IPS-NIHi11 (cell line): ENCODE results near the gene POP7.

Source experiments
- DNase-seq: peaks from one replicate; pipeline ENCODE4 v3.0.0; 2012; ENCODE audit warnings: mixed read lengths, low spot score

The POP7 gene

DNA sequence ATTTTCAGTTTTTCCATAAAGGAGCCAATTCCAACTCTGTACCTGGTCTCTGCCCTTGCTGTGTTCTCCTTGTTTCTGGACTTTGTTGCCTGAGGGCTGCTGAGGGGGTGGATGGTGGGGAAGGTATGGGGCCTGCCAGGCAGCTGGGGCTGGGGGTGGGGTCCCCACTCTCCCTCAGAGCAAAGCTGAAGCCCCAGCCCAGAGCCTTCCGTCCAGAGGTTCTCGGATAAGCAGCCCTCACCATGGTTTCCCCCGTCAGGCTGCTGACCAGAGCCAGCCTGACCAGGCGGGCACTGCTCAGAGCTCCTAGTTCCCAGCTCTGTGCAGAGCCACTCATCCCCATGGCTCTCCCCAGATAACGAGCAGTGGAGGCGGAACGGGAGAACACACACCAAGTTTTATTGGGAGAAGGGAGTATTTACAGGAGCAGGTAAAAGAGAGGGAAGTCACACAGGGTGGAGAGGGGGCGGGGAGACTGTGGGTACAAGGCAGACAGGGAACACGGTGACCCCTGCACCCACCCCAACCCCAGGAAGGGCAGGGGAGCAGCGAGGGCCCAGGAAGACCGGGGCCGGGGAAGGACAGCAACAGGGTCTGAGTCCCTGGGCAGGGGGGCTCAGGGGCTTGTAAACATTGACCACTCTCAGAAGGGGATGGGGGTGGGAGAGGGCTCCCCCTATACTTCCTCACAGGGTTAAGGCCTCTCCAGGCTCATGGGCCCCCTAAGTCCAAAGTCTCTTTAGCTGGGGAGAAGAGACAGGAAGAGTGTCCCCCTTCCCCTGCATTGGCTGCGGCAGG is 26.6 kb upstream of the POP7 start:
- DNase-seq: peak; percentile 26

DNA sequence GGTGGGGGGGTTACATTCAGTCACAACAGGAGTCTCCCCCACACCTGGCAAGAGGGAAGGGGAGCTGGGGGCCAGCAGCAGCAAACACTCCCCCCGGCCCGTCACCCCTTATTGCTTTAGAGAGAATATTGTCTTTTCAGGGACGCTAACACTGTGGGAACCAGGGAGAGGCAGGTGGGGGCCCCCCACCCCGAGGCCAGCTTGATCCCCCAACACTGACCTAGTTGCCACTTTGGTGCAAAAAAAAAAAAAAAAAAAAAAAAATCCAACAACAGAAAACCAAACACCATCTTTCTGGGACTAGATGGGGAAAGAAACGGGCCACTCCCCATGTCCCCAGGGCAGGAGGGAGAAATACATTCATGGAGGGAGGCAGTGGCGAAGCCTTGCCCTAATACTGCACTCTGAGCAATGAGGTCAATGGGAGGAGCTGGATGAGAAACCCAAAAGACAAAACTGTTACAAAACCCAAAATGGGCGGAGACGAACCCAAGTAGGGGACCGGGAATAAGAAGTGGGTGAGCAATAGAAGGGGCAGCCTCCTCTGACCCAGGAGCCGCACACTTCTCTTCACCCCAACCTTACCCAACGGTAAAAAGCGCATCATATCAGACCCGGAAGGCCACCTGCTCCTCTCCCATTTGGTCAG is 25.9 kb upstream of the POP7 start:
- DNase-seq: peak; percentile 8

DNA sequence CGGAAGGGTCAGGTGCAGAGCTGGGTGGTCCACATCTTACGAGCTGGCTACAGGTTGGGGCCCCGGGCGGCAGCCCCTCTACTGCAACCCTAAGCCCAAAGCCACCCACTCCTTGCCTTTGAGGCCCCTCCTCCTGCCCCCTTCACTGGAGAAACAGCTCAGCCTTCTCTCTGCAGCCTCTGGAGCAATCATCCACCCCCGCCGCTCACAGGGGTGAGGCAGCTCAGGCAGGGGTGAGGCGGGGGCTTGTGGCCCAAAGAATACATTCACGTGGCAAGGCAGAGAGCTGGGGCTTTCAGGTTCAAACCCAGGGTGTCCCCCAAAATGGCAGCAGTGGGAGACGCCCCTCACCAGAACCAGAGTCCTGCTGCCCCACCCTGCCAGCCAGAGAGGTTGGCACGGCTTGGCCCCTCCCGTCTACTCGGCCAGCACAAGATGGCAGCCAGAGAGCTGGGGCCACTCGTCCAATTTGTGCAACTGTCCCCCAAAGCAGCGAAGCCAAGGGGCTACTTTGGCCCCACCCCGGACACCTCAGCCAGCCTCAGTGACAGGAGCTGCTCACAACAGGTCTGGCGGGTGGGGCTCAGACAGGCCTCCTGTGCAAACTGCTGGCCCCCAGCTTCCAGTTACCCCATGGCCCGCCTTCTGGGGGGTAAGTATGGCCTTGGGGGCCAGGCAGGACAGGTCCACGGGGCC is 25.2 kb upstream of the POP7 start:
- peak; percentile 13 for DNase-seq

DNA sequence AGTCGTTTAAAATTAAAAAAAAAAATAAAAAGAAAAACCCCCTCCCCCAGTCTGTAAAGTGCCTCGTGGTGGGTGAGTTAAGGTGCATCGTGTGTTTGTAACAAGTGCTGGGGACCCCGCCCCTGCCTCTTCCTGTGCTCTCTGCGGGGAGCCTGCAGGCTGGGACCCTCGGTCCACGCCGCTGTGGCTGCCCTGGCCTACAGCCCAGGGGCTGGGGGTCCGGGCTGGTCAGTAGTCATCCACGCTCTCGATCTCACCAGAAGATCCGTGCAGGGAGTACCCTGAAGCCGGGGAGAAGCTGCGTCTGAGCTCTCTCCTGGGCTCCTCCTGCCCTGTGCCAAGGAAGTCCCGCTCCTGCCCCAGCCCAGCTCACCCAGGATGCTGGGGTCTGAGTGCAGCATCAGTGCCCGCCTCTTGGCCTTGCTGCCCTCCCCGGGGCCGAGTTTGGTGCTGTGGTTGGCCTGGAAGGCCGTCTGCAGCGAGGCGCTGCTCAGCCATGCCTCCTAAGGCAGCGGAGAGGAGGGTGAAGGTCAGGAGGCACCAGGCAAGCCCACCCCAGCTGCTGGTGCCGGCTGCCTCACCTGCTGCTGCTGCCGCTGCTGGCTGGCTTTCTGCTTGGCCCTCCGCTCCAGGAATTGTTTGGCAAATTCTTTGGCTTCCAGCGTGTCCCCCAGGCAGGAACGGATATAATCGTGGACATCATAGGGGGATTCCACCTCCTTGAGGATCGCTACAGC is 24.3 kb upstream of the POP7 start:
- peak; percentile 19 for DNase-seq

DNA sequence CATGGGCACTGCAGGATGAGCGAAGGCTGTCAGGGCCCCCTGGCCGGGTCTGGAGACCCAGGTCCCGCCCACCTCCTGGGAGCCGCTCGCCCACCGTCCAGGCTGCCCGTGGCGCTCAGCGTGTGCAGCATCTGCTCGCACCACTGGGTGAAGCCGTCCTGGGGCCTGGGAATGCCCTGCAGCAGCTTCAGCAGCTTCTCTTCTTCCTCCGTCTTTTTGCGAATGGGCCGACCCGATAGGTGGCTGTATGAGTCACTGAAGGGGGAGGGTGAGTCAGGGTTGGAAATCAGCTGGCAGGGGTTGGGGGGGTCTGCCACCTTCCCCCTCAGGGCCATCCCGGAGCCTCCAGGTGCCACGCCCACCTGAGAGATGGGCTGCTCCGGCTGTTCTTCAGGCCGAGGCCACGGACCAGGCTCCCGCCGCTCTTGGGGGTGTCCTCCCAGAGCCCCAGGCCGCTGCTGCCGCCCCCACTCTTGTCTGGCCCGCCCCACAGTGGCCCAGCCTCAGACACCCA is 23.6 kb upstream of the POP7 start:
- peak; percentile 31 for DNase-seq

DNA sequence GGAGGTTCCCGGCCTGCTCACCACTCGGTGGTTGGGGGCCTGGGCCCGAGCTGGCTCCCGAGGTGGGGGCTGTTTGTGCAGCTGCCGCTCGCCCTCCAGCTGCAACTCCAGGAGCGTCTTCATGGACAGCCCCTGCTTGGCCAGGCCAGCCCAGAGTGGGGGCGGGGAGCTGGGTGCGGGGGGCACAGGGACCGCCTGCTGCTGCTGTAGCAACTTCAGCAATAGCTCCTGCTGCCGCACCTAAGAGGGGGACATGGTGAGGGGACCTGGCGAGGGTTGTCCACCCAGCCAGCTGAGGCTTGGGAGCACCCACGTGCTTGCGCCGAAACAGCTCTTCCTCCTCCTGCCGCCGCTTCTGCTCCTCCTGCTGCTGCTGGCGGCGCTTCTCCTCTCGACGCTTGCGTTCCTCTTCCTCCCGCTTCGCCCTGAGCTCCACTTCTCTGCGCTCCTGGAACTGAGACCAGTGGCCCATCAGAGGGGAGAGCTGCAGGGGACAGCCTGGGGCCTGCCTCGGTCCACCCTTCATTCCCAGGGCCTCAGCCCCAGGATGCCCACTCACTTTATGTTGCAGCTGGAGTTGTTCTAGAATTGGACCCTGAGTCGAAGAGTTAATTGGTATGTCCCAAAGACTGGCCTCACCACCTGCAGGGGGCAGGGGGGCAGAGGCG is 22.8 kb upstream of the POP7 start:
- peak; percentile 15 for DNase-seq

DNA sequence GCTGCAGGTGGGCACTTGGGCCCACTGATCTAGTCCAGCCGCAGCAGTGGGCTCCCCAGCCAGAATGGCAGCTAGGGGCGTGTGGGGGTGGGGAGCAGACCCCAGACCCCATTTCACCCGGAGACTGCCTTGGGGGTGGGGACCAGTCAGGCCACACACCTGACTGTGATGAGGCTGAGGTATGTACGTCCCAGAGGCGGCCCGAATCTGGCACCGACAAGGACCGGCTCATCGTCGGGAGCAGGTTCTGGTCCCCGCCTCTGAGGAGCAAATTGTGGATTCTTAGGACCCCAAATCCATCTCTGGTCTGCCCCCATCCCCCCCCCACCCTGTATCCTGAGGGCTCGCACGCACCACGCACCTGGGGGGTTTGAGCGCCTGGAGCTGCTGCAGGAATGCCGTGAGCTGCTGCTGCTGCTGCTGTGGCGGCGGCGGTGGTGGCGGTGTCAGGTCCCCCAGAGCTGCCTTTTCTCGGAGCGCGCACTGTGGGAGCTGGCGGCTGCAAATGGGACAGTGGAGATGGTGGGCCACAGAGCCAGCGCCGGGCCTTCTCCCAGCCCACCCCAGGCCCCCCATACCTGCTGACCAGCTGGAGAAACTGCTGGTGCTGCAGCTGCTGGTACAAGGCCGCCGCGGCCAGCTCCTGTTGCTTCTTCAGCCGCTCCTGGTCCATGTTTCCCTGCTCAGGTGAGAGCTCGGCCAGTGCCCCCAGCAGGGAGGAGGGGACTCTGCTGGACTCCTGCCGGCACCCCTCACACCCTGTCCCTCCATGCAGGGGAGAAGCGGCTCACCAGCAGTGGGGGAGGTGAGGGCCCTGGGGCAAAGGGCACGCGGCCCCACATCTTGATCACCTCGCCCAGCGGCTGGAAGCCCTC is 22.0 kb upstream of the POP7 start:
- DNase-seq: peak; percentile 11

DNA sequence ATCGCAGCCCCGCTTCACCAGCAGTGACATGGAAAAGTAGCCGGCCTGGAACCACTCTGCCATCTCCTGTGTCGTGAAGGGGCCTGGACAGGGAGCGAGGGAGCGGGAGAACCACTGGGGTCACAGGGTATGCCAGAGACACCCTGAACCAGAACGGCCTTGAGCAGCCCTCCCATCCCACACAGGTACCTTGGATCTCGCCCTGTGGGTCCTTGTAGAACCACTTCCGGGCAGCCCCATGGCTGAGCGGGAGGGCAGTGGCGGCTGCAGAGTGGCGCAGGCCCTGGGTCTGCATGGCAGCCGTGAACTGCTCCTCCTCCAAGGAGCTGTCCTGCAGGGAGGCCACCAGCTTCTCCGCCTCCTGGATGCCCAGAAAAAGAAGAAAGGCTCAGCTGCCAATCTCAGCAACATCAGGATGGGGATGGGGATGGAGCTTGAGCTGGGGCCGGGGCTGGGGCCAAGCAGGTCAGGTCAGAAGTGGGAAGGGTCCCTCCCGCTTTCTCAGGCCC is 21.3 kb upstream of the POP7 start:
- DNase-seq: peak; percentile 8

DNA sequence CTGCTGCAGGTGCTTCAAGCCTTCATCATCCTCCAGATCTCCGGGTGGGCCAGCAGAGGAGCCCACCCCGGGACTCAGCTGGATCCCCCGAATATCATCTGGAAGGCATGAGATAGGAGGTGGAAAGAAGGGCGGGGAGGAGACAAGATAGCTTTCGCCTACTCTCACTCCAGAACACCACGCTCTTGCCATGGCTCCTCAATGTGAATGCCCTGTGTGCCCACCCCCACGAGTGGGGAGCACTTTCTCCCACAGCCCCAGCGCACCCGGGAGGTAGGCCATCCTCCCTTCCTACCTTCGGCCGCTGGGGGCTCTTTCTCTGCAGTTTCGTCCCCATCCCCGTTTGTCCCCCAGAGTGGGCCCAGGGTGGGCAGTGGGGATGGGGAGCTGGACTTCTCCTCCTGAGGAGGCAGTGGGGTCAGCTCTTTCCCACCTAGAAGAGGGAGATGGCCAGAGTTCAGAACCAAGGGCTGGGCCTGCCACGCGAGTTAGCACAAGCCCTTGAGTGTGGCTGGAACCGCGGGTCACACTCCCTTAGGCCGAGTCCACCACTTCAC is 20.8 kb upstream of the POP7 start:
- peak; percentile 7 for DNase-seq

DNA sequence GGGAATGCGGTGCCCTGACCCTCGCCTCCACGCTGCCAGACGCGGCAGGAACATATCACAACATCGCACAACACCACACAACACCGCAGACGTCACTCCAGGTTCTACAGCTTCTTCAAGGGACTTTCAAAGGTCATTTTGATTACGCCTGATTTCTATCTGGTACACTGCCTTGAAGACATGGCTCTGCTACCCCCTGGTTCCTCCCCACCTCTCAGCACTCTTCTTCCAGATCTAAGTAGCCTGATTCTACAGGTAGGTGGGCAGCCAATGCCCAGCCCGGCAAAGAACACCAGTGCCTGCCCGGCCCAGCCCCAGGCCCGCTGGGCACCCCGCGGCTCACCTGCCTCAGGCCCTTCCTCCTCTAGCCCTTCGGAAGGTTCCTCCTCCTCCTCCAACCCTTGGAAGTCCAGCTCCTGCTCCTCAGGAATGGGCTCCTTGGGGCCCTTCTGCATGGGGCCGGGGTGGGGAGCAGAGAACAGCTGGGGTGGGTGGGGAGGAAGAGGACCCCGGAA is 20.2 kb upstream of the POP7 start:
- no peak for DNase-seq

DNA sequence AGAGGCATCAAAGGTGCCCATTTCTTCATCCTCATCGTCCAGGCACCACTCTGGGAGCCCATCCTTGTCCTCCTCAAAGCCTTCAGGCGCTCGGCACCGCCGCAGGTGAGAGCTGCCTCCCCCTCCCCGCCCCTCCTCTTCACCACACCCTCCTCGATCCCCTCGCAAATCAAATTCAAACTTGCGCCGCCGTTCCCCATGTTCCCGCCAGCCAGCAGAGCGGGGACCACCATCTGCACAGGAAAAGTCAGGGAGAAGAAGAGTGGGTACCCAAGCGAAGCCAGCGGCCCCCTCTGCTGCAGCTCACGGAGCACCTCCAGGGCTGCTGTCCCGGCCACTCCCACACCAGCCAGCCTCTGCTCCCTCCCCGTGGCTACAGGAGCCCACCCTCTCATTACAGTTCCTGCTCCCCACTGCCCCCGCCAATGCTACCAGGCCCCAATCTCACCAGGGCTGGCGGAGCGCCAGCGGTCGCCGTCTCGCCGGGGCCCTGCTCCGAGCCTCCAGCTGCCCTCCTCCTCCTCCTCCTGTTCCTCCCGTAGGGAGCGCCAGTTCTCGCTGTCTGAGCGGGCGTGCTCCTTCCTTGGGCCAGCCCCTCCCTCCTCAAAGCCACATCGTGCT is 19.6 kb upstream of the POP7 start:
- DNase-seq: peak; percentile 10

DNA sequence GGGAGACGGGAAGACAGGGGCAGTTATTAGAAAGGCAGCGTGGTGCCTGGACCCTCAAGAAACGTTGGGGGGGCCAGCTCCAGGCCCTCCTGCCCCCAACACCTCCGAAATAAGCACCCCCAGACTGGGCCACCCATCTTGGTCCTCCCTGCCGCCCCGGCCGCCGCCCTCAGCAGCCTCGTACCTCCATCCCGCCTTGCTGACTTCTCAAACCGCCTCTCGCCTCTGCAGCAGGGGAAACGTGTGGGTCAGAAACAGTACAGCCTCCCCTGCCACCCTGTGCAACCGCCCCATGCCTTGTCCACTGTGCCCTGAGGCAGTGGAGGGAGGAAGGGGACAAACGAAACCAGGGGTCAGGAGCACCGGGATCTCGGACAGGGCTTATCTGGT is 19.1 kb upstream of the POP7 start:
- DNase-seq: no peak

DNA sequence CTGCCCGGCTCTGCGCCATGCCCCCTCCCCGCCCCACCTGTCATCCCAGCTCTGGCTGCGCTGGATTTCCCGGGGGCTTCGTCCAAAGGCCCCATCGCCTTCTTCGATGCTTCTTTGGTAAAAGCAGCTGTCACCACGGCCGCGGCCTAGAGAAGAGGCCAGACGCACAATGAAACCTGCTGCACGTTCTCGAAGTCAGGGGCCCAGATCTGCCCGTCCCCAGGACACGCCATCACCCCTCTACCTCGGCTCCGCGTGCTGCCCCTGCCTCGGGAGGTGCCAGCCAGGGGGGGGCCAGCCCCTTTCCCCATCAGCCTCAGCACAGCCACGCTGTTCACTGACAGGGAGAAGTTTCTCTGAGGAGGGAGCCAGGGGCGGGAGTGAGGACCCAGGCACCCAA is 18.7 kb upstream of the POP7 start:
- no peak for DNase-seq

DNA sequence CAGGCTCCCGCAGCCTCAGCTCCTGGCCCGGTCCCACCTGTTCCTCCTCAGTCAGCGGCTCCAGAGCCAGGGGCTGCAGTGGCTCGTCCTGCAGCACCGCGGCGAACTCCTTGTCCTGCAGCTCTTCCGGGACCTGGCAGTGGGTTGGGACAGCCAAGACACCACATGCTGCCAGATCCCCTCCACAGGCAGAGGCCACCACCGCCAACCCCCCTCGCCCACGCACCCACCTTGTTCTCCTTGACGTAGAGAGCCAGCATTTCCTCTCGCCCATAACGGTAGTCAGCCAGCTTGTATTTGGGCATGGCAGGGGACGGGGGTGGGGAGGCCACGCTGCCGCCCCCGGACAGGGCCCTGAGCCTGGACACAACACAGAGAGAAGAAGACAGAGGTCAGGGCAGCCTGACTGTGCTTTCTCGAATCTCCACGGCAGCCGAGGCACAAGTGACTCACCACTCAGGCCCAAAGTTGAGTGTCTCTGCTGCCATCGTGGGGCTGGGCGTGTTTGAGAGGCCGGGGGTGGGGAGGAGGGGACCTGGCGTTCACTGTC is 18.1 kb upstream of the POP7 start:
- DNase-seq: no peak

DNA sequence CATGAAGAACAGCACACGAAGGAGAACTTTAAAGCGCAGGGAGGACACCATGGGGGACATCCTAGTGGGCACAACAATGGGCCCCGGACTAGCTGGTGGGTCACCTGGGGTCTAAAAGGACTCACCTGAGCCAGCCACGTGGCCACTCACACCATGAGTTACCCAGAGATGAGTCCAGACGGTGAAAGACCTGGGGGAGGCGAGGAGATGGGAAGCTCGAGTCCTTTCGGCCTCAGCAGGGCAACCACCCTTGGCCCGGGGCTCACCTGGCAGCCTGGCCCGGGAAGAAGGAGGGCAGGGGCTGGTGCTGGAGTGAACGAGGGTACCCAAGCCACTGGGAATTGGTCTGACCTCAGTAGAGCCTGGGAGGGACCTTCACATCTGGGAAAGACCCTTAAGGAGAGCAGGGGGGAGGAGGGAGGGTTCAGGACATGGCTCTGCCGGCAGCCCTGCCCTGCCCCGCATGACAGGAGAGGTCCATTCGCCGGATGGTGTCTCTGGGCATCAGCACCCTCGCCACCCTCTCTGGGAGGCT is 17.5 kb upstream of the POP7 start:
- no peak for DNase-seq

DNA sequence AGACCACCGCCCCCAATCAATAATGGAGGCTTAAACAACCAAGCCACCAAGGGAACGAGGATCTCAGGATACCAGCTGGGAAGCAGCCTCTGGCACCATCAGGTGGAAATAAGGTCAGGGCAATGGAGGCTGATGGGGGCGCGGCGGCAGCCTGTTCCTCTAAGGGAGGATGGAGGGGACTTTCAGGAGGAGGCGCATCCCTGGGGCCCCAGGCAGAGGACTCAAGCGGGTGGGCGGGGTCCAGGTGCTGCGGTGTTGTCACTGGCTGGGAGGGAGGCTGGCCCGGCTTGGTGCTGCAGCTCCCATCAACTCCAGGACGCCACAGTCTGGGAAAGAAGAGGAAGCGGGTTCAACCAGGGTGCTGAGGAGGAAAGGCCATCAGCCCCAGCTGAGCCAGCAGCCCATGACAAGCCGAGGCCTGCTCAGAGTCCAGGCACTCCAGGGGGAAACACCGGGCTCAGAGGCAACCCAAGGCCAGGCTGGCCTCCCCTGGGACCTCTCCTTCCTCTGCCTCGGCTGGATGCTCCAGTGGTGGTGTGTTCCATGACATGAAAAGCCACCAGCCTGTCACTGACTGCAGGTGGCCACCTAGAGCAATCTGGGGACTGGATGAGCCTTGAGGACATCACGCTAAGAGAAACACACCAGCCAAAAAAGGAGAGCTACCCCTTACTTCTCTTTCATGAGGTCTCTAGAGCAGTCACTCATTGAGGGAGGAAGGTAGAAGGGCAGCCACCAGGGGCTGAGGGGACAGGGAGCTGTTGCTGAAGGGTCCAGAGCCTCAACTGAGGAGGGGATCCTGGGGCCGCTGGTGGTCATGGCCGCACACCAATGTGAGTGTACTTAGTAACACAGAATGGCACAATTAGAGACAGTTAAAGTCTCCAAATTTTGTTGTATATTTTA is 16.4 kb upstream of the POP7 start:
- peak; percentile 22 for DNase-seq

DNA sequence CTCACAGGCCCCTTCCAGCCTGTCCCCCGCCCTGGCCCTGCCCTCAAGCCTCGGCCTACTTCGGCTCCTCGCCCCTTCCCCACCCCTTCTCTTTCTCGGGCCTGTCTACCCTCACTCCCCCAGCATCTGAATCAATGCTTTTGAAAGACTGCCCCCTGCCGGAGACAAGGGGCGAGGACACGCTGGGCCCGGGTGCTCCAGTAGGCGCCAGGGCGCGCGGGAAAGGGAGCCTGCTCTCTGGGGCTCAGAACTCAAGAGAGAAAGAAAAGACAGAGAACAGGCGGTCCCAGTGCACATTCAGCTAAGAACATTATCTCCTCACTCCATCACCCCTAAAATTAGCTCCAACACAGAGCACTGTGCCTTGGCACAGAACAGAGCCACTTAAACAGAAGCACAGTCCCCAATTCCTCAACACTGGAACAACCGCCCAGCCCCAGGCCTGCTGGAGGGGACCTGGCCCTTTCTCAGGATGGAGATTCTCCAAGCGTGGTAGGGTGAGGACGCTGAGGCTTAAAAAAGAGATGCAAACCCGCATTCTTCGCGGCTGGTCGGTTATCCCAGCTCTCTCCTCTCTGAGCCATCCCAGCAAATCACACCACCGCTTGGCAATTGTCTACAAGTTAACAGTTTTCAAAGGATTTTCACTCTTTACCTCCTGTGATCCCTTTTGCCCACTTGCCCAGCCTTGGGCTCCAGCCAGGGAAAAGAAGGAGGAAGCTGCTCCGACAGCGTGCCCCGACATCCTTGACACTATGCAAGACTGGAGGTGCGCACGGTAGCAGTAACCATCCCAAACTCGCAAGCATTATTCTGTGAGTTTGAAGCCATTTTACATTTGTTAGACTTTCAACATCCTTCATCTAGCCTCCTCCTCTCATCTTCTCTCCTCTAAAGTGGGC is 14.0 kb upstream of the POP7 start:
- peak; percentile 91 for DNase-seq
